Measurements from ENCODE around the gene UNC45A.
"Not testable (repeated sequence)": the region's sequence is repeated elsewhere in the genome, so short reads cannot be mapped to it uniquely, and the experiment has no call there.

Gene UNC45A

GRCh38 chr15:90934949-90935751, at the start of gene UNC45A:
UNC45A (plus strand) TSS chr15:90935285; CDS start chr15:90935325, 40 bp downstream.
- peak; percentile 81 for DNase-seq

GRCh38 chr15:90885432-90886290, 49.4 kb upstream of the UNC45A start:
- DNase-seq = peak; percentile 59

GRCh38 chr15:90886291-90886614, 48.8 kb upstream of the UNC45A start:
- no peak for DNase-seq

- DNase-seq = no peak
Observed at GRCh38 chr15:90887037-90887481, 48.0 kb upstream of the UNC45A start.

- no peak for DNase-seq
Observed at GRCh38 chr15:90889313-90889730, 45.8 kb upstream of the UNC45A start.

- no peak for DNase-seq
Observed at GRCh38 chr15:90889736-90890456, 45.2 kb upstream of the UNC45A start.

GRCh38 chr15:90890839-90891238, 44.2 kb upstream of the UNC45A start:
- no peak for DNase-seq

GRCh38 chr15:90891346-90891949, 43.6 kb upstream of the UNC45A start:
- no peak for DNase-seq

GRCh38 chr15:90892023-90892422, 43.1 kb upstream of the UNC45A start:
- DNase-seq = no peak

- no peak for DNase-seq
Observed at GRCh38 chr15:90892498-90893174, 42.4 kb upstream of the UNC45A start.

- no peak for DNase-seq
Observed at GRCh38 chr15:90893175-90894090, 41.7 kb upstream of the UNC45A start.

- peak; percentile 48 for DNase-seq
Observed at GRCh38 chr15:90895571-90896117, 39.4 kb upstream of the UNC45A start.

GRCh38 chr15:90897131-90897655, 37.9 kb upstream of the UNC45A start:
- not testable (repeated sequence) for DNase-seq

- no peak for DNase-seq
Observed at GRCh38 chr15:90901175-90902039, 33.7 kb upstream of the UNC45A start.

- DNase-seq = peak; percentile 67
Observed at GRCh38 chr15:90902040-90902839, 32.8 kb upstream of the UNC45A start.

- no peak for DNase-seq
Observed at GRCh38 chr15:90902840-90903732, 32.0 kb upstream of the UNC45A start, which contains the start of gene MAN2A2. MAN2A2 (plus strand) TSS chr15:90903302; CDS start chr15:90904208, 906 bp downstream.
